Upper lobe of left lung (tissue), 6 donors: ENCODE measurements around the gene DLL4. TPM values are rescaled to one million over a fixed set of nuclear protein-coding genes. Genes with fewer than 3 reads are reported as not detected.

Source experiments
- ATAC-seq, 2 donors: fragments of 200-7000 bp; cut with Tn5 transposase; one replicate each; pipeline ENCODE4 v1.9.1; 2022; ENCODE audit warnings: mild to moderate bottlenecking in 2 of 2, moderate library complexity in 2 of 2; ENCODE audit not compliant: low FRiP score in 2 of 2
- DNase-seq, 2 donors: peaks; one replicate each; pipeline ENCODE4 v3.0.0-alpha.2; 2019 to 2020
- H3K27ac ChIP-seq, 4 donors: fragments of 200-600 bp; sonication (generic); one replicate each; pipeline ENCODE4 v1.5.1; 2016 to 2019
- H3K27me3 ChIP-seq, 4 donors: fragments of 200-600 bp; sonication (generic); one replicate each; pipeline ENCODE4 v1.5.1; 2017 to 2019
- H3K36me3 ChIP-seq, 4 donors: fragments of 200-600 bp; sonication (generic); one replicate each; pipeline ENCODE4 v1.5.1; 2016 to 2019
- H3K4me1 ChIP-seq, 4 donors: fragments of 200-600 bp; sonication (generic); one replicate each; pipeline ENCODE4 v1.5.1; 2018 to 2019
- H3K4me3 ChIP-seq, 4 donors: fragments of 200-600 bp; sonication (generic); one replicate each; pipeline ENCODE4 v1.5.1; 2017 to 2019; ENCODE audit warnings: mild to moderate bottlenecking in 2 of 4, moderate library complexity in 1 of 4
- H3K9me3 ChIP-seq, 4 donors: fragments of 200-600 bp; sonication (generic); one replicate each; pipeline ENCODE4 v1.5.1; 2018 to 2019
- EP300 ChIP-seq, 4 donors: sonication (generic); formaldehyde crosslinking; IDR thresholded peaks; one replicate each; pipeline ENCODE4 v1.5.1; 2017; ENCODE audit warnings: antibody characterized with exemption in 4 of 4, control low read depth in 2 of 4
- POLR2A ChIP-seq, 4 donors: fragments of 450-650 bp; IDR thresholded peaks; one replicate each; pipeline ENCODE4 v1.5.1; 2016 to 2017; ENCODE audit warnings: antibody characterized with exemption in 4 of 4, mild to moderate bottlenecking in 2 of 4
- POLR2AphosphoS5 ChIP-seq, 2 donors: sonication (generic); formaldehyde crosslinking; IDR thresholded peaks; one replicate each; pipeline ENCODE4 v1.5.1; 2017; ENCODE audit warnings: antibody characterized with exemption in 2 of 2
- WGBS, 2 donors: methylation state at CpG; one replicate each; pipeline ENCODE4 v1.1.5; 2017 to 2018; 5-methylcytosine and 5-hydroxymethylcytosine counted together
- total RNA-seq, 6 donors: library from RNA; depleted of rRNA in 4 of 6; stranded (reverse); fragments of >200 nt in 4 of 6; gene quantifications; one replicate each; pipeline versions ENCODE4 v1.1.0 to v1.2.1, GENCODE V29; 2016 to 2021
- TF ChIP-seq, protein P1 (sequence below), 6 experiments: fragments of 450-650 bp in 4 of 6; fragments of 200-600 bp in 2 of 6; sonication (generic) in 2 of 6; IDR thresholded peaks; one replicate each; pipeline ENCODE4 v1.5.1; 2016 to 2019; ENCODE audit warnings: antibody characterized with exemption in 6 of 6
- donor health status: DM: no; HTN: no; CAD: no; lungs with moderate emphysema.
- donor health status: DM: no; HTN: yes; CAD: no; lungs with severe emphysema.

Gene DLL4
- total RNA-seq, 6 donors from 2014 or later: 9.5 to 38.0 (median 13.7) TPM

DNA sequence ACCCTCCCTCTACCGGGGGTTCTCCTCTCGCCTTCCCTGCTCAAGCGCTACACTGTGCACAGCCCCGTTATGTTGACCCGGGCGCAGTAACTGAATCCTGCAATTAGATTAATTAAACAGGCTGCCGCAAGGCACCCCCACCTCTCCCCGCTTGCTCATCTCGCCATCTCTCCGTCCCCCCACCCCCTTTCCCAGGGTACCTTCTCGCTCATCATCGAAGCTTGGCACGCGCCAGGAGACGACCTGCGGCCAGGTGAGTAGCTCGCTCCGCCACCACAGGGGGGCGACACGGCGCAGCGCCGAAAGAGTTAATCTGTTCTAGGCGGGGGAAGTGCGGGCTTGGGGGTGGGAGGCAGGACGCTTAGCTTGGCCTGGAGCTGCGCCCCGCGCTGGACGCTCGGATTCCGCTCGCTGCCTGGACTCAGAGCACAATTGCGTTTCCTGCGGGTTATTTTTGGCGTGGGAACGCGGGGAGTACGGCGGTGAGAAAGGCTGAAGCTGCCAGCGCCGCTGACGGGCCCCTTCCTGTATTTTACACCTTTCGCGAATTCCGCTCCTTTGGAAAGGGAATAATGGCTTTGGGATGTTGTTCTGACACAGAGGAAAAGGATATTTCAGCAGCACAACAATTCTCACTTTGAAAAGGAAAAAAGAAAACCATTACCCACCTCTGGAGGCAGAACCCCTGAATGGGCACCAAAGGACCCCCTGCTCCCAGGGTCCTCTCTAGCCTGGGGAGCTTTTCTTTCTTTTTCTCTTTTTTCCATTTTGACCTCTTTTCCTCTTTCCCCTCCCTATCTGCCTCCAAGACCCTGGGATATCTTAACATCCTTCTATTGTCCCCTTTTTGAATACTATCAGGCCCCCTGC, 1.5 kb downstream of the DLL4 start:
- ATAC-seq (peak; percentile 16), DNase-seq (peak; percentile 54 to 90)
- WGBS, 2 donors: 1 to 2% methylated on average over 30 to 43 of the region's 46 CpGs
- Histone ChIP-seq H3K36me3 (peaks cover 0 to 13% (median 2%) of the 10 kb centered on the region in 4 donors), H3K4me3 (peak overlapping the region; percentile 64 to 80 (median 68)), H3K4me1 (peaks cover 75 to 91% (median 84%) of the 10 kb centered on the region in 4 donors), H3K9me3 (no peaks in the 10 kb centered on the region), H3K27me3 (peaks cover 0 to 51% (median 17%) of the 10 kb centered on the region in 4 donors), H3K27ac (peak overlapping the region; percentile 63 to 86 (median 70))
- TF ChIP-seq, protein P1, sequence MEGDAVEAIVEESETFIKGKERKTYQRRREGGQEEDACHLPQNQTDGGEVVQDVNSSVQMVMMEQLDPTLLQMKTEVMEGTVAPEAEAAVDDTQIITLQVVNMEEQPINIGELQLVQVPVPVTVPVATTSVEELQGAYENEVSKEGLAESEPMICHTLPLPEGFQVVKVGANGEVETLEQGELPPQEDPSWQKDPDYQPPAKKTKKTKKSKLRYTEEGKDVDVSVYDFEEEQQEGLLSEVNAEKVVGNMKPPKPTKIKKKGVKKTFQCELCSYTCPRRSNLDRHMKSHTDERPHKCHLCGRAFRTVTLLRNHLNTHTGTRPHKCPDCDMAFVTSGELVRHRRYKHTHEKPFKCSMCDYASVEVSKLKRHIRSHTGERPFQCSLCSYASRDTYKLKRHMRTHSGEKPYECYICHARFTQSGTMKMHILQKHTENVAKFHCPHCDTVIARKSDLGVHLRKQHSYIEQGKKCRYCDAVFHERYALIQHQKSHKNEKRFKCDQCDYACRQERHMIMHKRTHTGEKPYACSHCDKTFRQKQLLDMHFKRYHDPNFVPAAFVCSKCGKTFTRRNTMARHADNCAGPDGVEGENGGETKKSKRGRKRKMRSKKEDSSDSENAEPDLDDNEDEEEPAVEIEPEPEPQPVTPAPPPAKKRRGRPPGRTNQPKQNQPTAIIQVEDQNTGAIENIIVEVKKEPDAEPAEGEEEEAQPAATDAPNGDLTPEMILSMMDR (IDR thresholded peaks at IDR 0.05): peak; percentile 44 to 65 (median 50)
- TF ChIP-seq POLR2A (IDR thresholded peaks at IDR 0.05) (no peak), POLR2AphosphoS5 (IDR thresholded peaks at IDR 0.05) (peak; percentile 69 to 73)

DNA sequence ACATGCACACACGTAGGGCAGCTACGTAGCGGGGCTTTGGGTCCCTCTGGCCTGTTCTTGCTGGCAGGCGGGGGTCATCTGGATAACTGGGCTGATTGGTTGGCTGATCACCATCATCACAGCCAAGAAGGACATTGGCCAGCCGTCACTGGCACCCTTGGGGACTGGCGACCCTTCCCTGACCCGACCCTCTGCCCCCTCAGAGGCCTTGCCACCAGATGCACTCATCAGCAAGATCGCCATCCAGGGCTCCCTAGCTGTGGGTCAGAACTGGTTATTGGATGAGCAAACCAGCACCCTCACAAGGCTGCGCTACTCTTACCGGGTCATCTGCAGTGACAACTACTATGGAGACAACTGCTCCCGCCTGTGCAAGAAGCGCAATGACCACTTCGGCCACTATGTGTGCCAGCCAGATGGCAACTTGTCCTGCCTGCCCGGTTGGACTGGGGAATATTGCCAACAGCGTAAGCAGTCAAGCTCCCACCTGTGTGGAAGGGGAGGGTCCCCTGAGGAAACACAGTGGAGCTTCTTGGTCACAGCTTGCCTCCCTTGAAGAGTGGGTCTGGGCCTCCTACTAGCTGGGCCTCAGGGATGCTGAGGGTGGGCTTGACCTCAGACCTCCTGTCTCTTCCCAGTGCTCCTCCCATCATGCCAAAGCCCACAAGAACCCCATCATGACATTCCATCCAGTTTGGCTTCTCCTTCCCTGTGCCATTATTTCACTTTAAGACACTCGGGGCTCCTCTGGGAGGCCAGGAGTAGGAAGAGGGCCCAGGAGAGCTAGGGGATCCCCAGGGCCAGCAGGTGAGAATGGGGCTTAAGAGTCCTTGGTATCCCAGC, 2.4 kb downstream of the DLL4 start:
- Histone ChIP-seq H3K4me3 (peak overlapping the region; percentile 13 to 70 (median 66)), H3K9me3 (no peaks in the 10 kb centered on the region), H3K4me1 (peaks cover 71 to 84% (median 80%) of the 10 kb centered on the region in 4 donors), H3K27me3 (peaks cover 0 to 45% (median 15%) of the 10 kb centered on the region in 4 donors), H3K36me3 (peaks cover 0 to 20% (median 2%) of the 10 kb centered on the region in 4 donors), H3K27ac (peak overlapping the region; percentile 14 to 86 (median 70))
- no peak for TF ChIP-seq EP300 (IDR thresholded peaks at IDR 0.05)
- TF ChIP-seq, protein P1 (IDR thresholded peaks at IDR 0.05): no peak
- TF ChIP-seq POLR2AphosphoS5 (IDR thresholded peaks at IDR 0.05): no peak
- no peak for TF ChIP-seq POLR2A (IDR thresholded peaks at IDR 0.05)
- 60 to 72% methylated on average over 8 to 12 of the region's 16 CpGs for WGBS, 2 donors
- no peak for DNase-seq
- ATAC-seq: no peak

DNA sequence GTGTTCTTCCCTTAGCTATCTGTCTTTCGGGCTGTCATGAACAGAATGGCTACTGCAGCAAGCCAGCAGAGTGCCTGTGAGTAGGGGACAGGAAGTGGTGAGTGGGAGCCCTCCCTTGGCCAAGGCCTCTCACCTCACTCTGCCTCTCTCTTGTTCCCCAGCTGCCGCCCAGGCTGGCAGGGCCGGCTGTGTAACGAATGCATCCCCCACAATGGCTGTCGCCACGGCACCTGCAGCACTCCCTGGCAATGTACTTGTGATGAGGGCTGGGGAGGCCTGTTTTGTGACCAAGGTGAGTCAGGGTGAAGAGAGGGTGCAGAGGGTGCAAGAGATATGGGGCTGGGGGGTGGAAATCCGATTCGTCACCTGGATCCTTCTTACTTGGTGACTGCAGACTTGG, 3.0 kb downstream of the DLL4 start:
- DNase-seq: peak in 1 of 2 donors; percentile 49

More for the DNA sequence above, 3.0 kb downstream of the DLL4 start:
- ATAC-seq: no peak
- Histone ChIP-seq H3K9me3 (no peaks in the 10 kb centered on the region), H3K4me3 (peak overlapping the region in 3 of 4 donors; percentile 64 to 70 (median 67)), H3K36me3 (peaks cover 0 to 26% (median 2%) of the 10 kb centered on the region in 4 donors), H3K27ac (peak overlapping the region; percentile 8 to 86 (median 70)), H3K4me1 (peaks cover 73 to 84% (median 79%) of the 10 kb centered on the region in 4 donors), H3K27me3 (peaks cover 0 to 38% (median 13%) of the 10 kb centered on the region in 4 donors)
- WGBS, 2 donors: 34 to 48% methylated on average over 8 of the region's 8 CpGs
- TF ChIP-seq POLR2A (IDR thresholded peaks at IDR 0.05) (no peak), EP300 (IDR thresholded peaks at IDR 0.05) (no peak), POLR2AphosphoS5 (IDR thresholded peaks at IDR 0.05) (no peak)
- TF ChIP-seq, protein P1 (IDR thresholded peaks at IDR 0.05): no peak
